Measurements from ENCODE around the gene ADAP1.
A peak's percentile ranks its signal among the peaks of the same experiment; 100 is the strongest.

ADAP1 gene

DNA sequence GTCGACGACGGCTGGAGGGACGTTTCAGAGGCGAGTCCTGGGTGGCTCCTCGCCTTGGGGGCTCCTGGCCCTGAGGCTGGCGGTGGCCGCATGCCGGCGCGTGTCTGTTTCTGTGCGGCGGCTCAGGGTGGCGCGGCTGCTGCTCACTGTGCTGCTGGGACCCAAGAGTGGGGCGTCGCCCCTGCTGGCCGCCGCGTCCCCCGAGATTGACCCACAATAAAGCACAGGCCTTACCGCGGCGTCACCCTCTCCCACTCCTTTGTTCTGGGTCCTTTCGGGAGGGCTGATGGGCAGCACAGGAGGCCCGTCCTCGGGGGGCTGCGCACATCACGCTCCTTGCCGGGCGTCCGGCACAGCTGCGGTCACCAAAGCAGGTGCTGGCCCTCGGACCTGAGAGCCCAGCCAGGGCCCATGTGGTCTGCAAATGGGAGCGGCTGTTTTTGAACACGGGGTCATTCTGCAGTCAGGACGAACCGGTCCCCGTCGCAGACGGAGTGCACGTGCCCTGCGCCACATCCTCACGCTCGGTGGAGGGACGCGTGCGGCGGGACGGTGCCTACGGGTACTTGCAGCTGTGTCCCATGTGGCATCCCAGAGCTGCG is 58.9 kb downstream of the ADAP1 start:
- no peak for DNase-seq (ENCODE audit: low read depth, low spot score)

DNA sequence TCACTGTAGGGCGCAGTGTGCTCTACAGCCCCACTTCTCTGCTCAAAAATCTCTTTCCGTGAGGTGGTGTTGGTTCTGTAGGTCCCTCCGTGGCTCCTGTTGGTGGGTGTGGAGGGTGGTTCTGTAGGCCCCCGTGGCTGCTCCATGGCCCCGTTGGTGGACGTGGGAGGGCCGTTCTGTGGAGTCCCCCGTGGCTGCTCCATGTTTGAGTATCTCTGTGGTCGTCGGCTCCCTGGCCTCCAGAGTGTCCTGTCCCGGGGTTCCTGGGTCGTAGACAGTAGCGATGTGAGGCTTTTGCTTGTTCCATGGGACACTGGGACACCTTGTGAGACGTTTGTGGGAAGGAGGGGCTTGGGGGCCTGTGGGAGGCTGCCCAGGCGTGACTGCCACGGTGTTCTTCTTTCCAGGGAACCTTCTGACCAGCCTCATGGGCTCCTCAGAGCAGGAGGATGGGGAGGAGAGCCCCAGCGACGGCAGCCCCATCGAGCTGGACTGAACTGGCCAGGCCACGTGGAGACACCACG is 59.5 kb downstream of the ADAP1 start:
- DNase-seq (ENCODE audit: low read depth, low spot score): no peak

DNA sequence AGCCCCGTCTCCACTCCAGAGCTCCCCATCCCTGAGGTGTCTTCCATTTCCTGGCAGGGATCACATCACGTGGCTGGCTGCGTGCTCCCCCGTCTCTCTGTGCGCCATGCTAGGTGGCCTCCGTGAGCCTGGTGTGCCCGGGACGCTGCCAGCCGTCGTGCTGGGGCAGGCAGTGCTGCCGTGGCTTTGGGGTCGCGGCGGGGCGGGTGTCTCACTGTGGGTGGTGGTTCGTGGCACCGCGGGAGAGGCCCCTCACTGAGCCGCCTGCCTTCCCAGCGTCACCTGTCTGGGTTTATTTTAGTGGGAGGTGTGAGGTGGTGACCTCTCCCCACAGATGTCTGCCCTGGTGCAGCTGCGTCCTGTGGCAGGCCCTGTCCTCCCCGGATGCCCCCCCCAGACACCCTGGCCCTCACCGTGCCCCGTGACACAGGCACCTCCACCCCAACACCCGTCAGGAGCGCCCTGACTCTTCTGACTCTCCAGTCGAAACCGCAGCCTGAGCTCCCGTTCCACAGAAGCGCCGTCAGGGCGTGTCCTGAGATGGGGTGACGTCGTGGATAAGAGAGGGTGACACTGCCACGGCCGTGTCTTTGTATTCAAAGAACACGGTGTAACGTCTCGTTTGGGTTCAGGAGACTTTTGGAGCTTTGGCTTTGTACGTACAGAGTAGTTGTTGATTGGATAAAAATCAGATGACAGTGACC is 60.2 kb downstream of the ADAP1 start:
- DNase-seq (ENCODE audit: low read depth, low spot score): no peak

DNA sequence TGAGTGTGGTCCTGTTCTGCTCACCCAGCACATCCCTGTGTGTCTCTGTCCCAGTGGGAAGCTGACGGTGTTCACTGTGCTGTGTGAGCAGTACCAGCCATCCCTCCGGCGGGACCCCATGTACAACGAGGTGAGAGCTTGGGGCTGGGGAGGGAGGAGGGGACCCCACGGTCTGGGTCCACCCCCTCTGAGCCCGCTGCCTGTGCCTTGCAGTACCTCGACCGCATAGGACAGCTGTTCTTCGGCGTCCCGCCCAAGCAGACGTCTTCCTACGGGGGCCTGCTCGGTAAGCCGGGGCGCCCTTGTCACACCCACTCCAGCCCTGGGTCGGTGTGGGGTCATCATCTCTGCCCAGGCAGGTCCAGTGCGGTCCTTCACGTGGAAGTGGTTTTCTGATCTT is 60.8 kb downstream of the ADAP1 start:
- no peak for DNase-seq (ENCODE audit: low read depth, low spot score)

DNA sequence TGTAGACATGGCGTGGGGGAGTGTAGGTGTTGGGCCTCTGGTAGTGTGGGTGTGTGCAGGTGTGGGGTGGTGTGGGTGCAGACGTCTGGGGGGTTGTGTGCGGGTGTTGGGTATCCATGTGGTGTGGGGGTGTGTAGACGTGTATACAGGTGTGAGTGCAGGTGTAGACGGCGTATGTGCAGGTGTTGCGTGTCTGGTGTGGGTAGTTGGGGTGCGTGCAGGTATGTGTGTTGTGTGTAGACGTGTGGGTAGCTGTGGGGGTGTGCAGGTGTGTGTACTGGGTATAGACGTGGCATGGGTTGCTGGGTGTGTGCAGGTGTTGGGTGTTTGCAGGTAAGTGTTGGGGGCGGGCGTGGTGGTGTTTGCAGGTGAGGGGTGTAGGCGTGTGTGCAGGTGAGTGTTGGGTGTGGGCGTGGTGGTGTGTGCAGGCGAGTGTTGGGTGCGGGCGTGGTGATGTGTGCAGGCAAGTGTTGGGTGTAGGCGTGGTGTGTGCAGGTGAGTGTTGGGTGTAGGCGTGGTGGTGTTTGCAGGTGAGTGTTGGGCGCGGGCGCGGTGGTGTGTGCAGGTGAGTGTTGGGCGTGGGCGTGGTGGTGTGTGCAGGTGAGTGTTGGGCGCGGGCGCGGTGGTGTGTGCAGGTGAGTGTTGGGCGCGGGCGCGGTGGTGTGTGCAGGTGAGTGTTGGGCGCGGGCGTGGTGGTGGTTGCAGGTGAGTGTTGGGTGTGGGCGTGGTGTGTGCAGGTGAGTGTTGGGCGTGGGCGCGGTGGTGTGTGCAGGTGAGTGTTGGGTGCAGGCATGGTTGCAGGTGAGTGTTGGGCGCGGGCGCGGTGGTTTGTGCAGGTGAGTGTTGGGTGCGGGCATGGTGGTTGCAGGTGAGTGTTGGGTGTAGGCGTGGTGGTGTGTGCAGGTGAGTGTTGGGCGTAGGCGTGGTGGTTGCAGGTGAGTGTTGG is 61.6 kb downstream of the ADAP1 start:
- no peak for DNase-seq (ENCODE audit: low read depth, low spot score)

DNA sequence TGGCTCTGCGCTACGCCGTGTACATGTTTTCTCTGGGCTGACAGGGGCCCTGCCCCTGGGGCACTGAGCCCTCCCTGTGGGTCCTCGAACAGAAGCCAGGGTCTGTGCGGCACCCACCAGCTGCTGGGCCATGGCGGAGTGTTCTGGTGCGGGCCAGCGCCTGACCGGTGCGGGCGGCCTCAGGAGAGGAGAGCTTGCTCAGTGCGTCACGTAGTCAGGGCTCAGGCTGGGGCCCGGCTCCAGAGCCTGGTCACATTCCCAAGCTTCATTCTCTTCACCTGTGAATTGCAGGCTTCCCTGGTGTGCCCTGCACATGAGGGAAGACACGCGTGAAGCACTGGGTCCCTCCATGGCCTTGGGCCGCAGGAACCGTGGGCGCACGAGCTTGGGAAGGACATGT is 62.7 kb downstream of the ADAP1 start:
- no peak for DNase-seq (ENCODE audit: low read depth, low spot score)

DNA sequence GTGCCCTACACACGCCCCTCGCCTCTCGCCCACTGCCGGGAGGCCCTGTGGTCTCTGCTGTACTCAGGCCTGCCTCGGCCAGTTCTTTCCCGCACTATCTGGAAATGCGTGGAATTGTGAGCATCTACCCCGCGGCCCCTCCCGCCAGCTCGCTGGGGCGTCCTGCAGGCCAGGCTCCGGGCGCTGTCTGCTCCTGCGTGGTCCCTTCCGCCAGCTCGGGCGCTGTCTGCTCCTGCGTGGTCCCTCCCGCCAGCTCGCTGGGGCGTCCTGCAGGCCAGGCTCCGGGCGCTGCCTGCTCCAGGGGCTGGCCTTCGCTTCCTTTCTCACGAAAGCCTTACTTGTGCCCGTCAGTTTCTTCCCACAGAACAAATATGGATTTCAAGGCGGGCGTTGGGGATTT is 63.2 kb downstream of the ADAP1 start:
- DNase-seq (ENCODE audit: low read depth, low spot score): no peak

- no peak for DNase-seq (ENCODE audit: low read depth, low spot score)
These were observed 63.6 kb downstream of the ADAP1 start for GRCh38 chr7:890868-891267.

DNA sequence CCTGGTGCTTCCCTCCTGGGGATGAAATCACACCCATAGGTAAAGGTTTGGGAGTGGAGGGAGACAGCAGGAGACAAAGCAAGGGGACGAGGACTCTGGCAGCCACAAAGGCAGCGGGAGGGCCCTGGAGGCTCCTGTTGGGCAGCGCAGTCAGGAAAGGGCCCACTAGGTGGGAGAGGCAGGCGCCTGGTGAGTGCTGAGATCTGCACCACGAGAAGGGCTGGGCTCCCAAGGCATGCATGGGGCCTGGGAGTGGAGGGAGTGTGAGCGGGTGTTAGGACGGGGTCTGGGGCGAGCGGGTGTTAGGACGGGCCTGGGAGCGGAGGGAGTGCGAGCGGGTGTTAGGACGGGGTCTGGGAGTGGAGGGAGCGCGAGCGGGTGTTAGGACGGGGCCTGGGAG is 65.1 kb downstream of the ADAP1 start:
- no peak for DNase-seq (ENCODE audit: low read depth, low spot score)

- no peak for DNase-seq (ENCODE audit: low read depth, low spot score)
These were observed 65.5 kb downstream of the ADAP1 start for GRCh38 chr7:889025-889390.

DNA sequence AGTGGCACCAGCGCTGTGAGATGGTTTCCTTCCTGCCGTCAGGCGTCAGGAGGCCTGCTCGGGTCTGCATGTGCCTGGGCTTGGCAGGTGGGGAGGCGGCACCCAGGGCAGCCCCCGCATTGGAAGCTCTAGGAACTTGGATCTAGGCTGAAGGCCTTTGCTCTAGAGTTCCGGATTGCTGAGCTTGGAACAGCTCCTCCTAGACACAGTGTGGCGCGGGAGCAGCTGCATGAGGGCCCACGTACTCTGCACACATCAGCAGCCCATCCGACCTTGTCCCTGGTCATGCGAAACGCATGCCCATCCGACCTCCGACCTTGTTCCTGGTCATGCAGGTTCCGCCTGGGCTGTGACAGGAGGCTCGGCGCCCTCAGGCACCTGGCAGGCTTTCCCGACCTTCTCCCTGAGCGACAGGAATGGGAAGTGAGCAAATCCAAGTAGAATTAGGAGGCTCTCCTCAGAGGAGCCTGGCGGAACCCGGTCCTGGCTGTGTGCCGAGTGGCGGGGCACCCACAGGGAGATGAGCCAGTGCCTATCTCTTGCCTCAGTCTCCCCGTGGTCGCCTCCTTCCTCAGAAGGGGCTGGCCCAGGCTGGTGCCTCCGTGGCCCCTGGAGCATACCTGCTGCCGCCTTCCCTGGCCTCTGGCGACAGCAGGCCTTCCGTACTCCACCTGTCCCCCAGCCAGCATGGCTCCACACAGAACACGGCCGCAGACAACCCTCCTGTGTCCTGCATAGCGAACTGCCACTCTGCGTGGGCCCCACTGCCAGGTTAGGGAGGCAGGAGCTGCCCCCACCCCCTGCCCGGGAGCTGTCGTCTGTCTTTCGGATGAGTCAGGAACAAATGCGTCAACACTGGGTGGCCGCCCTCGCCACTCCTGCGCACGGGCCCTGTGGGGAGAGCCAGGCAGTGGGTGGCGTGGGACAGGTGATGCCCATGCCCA is 66.1 kb downstream of the ADAP1 start:
- DNase-seq (ENCODE audit: low read depth, low spot score): no peak

DNA sequence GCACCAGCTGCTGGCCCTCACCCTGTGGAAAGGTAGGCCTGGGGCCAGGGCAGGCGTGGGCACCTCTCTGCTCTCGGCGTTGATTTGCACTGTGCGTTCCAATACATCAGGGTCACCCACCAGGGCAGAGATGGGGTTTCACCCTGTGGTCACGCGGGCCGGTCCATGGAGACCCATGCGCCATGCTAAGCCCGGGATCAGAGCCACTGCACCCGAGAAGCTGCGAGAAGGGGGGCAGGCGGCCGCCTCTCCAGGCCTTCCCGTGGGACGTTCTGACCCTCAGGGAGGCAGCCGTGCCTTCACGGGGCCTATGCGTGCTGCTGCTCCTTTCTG is 67.0 kb downstream of the ADAP1 start:
- no peak for DNase-seq (ENCODE audit: low read depth, low spot score)

DNA sequence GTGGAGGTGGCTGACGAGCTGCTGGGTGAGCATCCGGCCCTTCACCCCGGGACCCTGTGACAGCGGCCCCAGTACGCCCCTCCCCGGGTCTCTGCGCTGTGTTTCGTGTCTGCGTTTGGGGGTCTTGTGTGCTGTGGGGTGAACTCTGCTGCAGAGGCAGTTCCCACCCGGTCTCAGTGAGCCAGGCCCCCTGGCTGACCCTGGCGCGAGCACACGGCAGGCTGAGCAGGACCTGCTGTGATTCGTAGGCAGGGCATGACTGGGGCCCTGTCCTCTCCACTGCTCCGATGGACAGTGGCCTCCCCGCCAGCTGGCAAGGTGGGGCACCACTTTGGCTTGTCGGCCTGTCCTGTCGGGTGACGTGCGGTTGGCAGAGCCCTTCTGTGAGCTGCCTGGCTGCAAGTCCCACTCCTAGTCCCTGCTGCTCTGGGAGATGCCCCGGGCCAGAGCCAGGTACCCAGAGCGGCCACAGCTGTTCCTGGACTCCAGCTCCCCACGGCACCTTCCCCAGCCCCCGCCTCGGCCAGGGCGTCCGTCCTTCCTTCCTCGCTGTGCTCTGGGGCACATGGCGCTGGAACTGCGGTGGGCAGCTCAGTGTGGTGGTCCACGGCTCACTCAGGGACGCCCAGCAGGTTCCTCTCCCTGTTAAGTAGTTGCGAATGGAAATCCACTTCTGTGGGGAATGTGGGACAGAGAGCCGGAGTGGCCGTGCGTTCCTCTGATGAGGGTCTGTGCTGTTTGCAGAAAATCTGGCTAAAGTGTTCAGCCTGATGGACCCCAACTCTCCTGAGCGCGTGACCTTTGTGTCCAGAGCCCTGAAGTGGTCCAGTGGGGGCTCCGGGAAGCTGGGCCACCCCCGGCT is 67.6 kb downstream of the ADAP1 start:
- DNase-seq (ENCODE audit: low read depth, low spot score): no peak

DNA sequence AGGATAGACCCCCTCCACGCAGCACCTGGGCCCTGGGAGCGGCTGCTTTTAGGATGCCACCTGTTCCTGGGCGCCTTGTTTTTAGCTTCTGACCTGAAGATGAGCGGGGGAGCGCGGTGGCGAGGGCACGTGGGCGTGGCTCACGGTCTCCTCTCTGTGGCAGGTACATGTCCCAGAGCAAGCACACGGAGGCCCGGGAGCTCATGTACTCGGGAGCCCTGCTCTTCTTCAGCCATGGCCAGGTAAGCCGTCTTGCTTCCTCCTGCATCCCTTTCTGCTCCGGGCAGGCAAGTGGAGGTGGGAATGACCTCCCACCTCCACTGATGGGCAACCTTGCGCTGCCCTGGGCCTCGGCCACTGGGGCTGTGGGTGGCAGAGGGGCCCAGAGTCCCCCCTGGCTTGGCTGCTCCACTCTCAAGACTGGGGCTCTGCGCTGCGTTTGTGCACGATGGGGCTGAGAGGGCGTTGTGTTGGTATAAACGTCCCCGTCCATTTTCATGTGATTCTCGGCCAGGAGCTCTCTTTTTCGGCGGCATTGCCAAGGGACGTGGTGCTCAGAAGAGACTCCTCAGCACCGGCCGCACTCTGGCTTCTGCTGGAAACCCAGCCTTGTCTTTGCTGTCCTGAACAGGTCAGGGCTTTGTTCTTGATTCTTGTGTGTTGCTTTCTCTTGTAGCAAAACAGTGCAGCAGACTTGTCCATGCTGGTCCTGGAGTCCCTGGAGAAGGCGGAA is 68.4 kb downstream of the ADAP1 start:
- DNase-seq (ENCODE audit: low read depth, low spot score): no peak

GRCh38 chr7:885261-885892 is 69.1 kb downstream of the ADAP1 start:
- no peak for DNase-seq (ENCODE audit: low read depth, low spot score)

- DNase-seq (ENCODE audit: low read depth, low spot score): peak; percentile 36
These were observed 70.1 kb downstream of the ADAP1 start for GRCh38 chr7:884191-885003.

GRCh38 chr7:883055-884021 is 71.1 kb downstream of the ADAP1 start:
- no peak for DNase-seq (ENCODE audit: low read depth, low spot score)

All from astrocyte of the hippocampus (primary cell).